IMR-90 (cell line): Measurements from ENCODE around the gene VPS13C. TPM values are rescaled to one million over a fixed set of nuclear protein-coding genes. Genes with fewer than 3 reads are reported as not detected.

ENCODE experiments used
- ATAC-seq: fragments of 200-7000 bp; cut with Tn5 transposase; 2 replicates; pipeline ENCODE4 v1.9.1; 2020; ENCODE audit warnings: low read depth, mild to moderate bottlenecking, moderate library complexity
- BruUV-seq: library from RNA; stranded (reverse); fragments of 400-500 nt; replicated peaks from 2 replicates; lab custom pipeline; 2021; lab: Mats Ljungman, UMichigan
- CTCF ChIA-PET: fragments of 300-600 bp; formaldehyde crosslinking; extraction: SDS; loops from one replicate; lab custom pipeline; 2021; ENCODE audit warnings: antibody characterized with exemption; lab: Yijun Ruan, JAX
- POLR2A ChIA-PET: fragments of 300-600 bp; sonication (Branson Sonifier 250); formaldehyde crosslinking; loops from one replicate; lab custom pipeline; 2022; ENCODE audit warnings: antibody characterized with exemption; ENCODE audit not compliant: unreplicated experiment; lab: Charles Lee
- DNase-seq: peaks from one replicate; pipeline ENCODE4 v3.0.0; 2013
- H2AFZ ChIP-seq: replicated peaks from 2 replicates; pipeline ENCODE3; 2013; ENCODE audit warnings: low read length, mild to moderate bottlenecking; ENCODE audit not compliant: poor library complexity
- H2AK5ac ChIP-seq: 2 replicates; pipeline ENCODE4 v1.6.1; 2013; ENCODE audit warnings: low read depth, low read length, inconsistent platforms
- H2AK9ac ChIP-seq: replicated peaks from 2 replicates; pipeline ENCODE3; 2013; ENCODE audit warnings: mild to moderate bottlenecking, low read depth, low read length, moderate library complexity; ENCODE audit not compliant: poor library complexity
- H2BK120ac ChIP-seq: 2 replicates; pipeline ENCODE4 v1.6.1; 2013; ENCODE audit warnings: low read depth, low read length, inconsistent platforms
- H2BK15ac ChIP-seq: 3 replicates; pipeline ENCODE4 v1.6.1; 2013; ENCODE audit warnings: low read depth, low read length, inconsistent platforms
- H2BK20ac ChIP-seq: 2 replicates; pipeline ENCODE4 v1.6.1; 2013; ENCODE audit warnings: low read depth, mild to moderate bottlenecking, inconsistent platforms, low read length, moderate library complexity
- H2BK5ac ChIP-seq: 2 replicates; pipeline ENCODE4 v1.6.1; 2013; ENCODE audit warnings: mild to moderate bottlenecking, low read depth, low read length, inconsistent platforms; ENCODE audit not compliant: poor library complexity, severe bottlenecking
- H3K14ac ChIP-seq: replicated peaks from 2 replicates; pipeline ENCODE4 v1.6.1; 2013; ENCODE audit warnings: low read depth, low read length, inconsistent platforms
- H3K18ac ChIP-seq: 2 replicates; pipeline ENCODE4 v1.6.1; 2013; ENCODE audit warnings: low read depth, low read length, control low read depth
- H3K23ac ChIP-seq: 2 replicates; pipeline ENCODE4 v1.6.1; 2013; ENCODE audit warnings: low read depth, low read length, inconsistent platforms
- H3K27ac ChIP-seq: 2 replicates; pipeline ENCODE4 v1.5.1; 2013; ENCODE audit warnings: mild to moderate bottlenecking, control low read depth, low read length; ENCODE audit not compliant: insufficient read depth
- H3K27me3 ChIP-seq: 2 replicates; pipeline ENCODE4 v1.6.1; 2013; ENCODE audit warnings: low read length; ENCODE audit not compliant: control insufficient read depth, insufficient read depth
- H3K36me3 ChIP-seq: 2 replicates; pipeline ENCODE4 v1.6.1; 2013; ENCODE audit warnings: low read length, mixed read lengths; ENCODE audit not compliant: control insufficient read depth, insufficient read depth
- H3K4ac ChIP-seq: 2 replicates; pipeline ENCODE4 v1.6.1; 2013; ENCODE audit warnings: low read depth, low read length, inconsistent platforms
- H3K4me1 ChIP-seq: 2 replicates; pipeline ENCODE4 v1.6.1; 2013; ENCODE audit warnings: low read length, mixed read lengths; ENCODE audit not compliant: control insufficient read depth, insufficient read depth
- H3K4me2 ChIP-seq: 2 replicates; pipeline ENCODE4 v1.6.1; 2013; ENCODE audit warnings: low read depth, mild to moderate bottlenecking, control low read depth, low read length, moderate library complexity
- H3K4me3 ChIP-seq: 2 replicates; pipeline ENCODE4 v1.5.1; 2013; ENCODE audit warnings: low read depth, mild to moderate bottlenecking, control low read depth, low read length, moderate library complexity; ENCODE audit not compliant: insufficient read depth
- H3K56ac ChIP-seq: 2 replicates; pipeline ENCODE4 v1.6.1; 2013; ENCODE audit warnings: low read length, inconsistent platforms; ENCODE audit not compliant: insufficient read depth; ENCODE audit errors: extremely low read depth
- H3K79me1 ChIP-seq, 2 experiments: 2 replicates each; pipeline ENCODE4 v1.6.1; 2013; ENCODE audit warnings: low read length in 2 of 2, inconsistent platforms in 1 of 2, low read depth in 1 of 2
- H3K9ac ChIP-seq: 2 replicates; pipeline ENCODE4 v1.6.1; 2013; ENCODE audit warnings: low read depth, low read length, control low read depth
- H3K9me1 ChIP-seq: 2 replicates; pipeline ENCODE4 v1.6.1; 2013; ENCODE audit warnings: low read length, inconsistent platforms; ENCODE audit not compliant: insufficient read depth
- H3K9me3 ChIP-seq: 2 replicates; pipeline ENCODE4 v1.6.1; 2013; ENCODE audit warnings: low read length; ENCODE audit not compliant: control insufficient read depth, insufficient read depth
- H4K20me1 ChIP-seq: 2 replicates; pipeline ENCODE4 v1.6.1; 2013; ENCODE audit warnings: low read length, inconsistent platforms; ENCODE audit not compliant: insufficient read depth
- H4K5ac ChIP-seq: 2 replicates; pipeline ENCODE4 v1.6.1; 2013; ENCODE audit warnings: mild to moderate bottlenecking, low read depth, low read length, control low read depth
- H4K8ac ChIP-seq, 2 experiments: 2 replicates each; pipeline ENCODE4 v1.6.1; 2013; ENCODE audit warnings: low read depth in 2 of 2, low read length in 2 of 2, control low read depth in 1 of 2, inconsistent platforms in 1 of 2
- H4K91ac ChIP-seq: 2 replicates; pipeline ENCODE4 v1.6.1; 2013; ENCODE audit warnings: low read depth, low read length, inconsistent platforms; ENCODE audit not compliant: insufficient read depth
- CHD1 ChIP-seq: IDR thresholded peaks from 2 replicates; pipeline ENCODE4 v1.6.1; 2012; ENCODE audit warnings: low read depth, low read length, improper control_type of control experiment
- CTCF ChIP-seq: conservative IDR thresholded peaks from 2 replicates; pipeline ENCODE4 v1.5.1; 2012; ENCODE audit warnings: mild to moderate bottlenecking, low read depth, low read length, improper control_type of control experiment
- NFE2L2 ChIP-seq: fragments of 150-350 bp; IDR thresholded peaks from 2 replicates; pipeline ENCODE4 v1.6.1; 2016; ENCODE audit warnings: low read depth, mild to moderate bottlenecking, low read length
- RAD21 ChIP-seq: IDR thresholded peaks from 2 replicates; pipeline ENCODE4 v1.6.1; 2012; ENCODE audit warnings: low read length, improper control_type of control experiment
- WGBS, 2 experiments: methylation state at CpG; one replicate each; pipeline versions ENCODE4 v1.1.5 to v1.1.7; 2013; ENCODE audit warnings: missing lambda C conversion rate in 2 of 2; ENCODE audit not compliant: insufficient read length in 1 of 2; ENCODE audit errors: extremely low coverage in 2 of 2; 5-methylcytosine and 5-hydroxymethylcytosine counted together
- dilution Hi-C: fragments of 300-500 bp; cut with HindIII; formaldehyde crosslinking; loops from one replicate; pipeline ENCODE4 v1.14.3; 2018; ENCODE audit warnings: low sequenced_read_pairs; ENCODE audit not compliant: unreplicated experiment
- in situ Hi-C: fragments of 300-500 bp; cut with MboI; formaldehyde crosslinking; loops from 3 replicates; pipeline ENCODE4 v1.14.3; 2019; ENCODE audit warnings: low sequenced_read_pairs, inconsistent platforms, mixed read lengths
- intact Hi-C: fragments of 100-400 bp; cut with micrococcal nuclease; formaldehyde crosslinking; loops from 2 replicates; pipeline ENCODE4 v1.10.0; 2022
- polyA plus RNA-seq, 3 experiments: library from polyadenylated mRNA; depleted of rRNA; stranded (reverse); fragments of >200 nt; gene quantifications; 2 replicates each; pipeline ENCODE4 v1.2.3, GENCODE V29; 2012; ENCODE audit warnings: low replicate concordance in 1 of 3
- total RNA-seq: library from RNA; depleted of rRNA; stranded (reverse); fragments of >200 nt; gene quantifications from 2 replicates; pipeline ENCODE4 v1.2.3, GENCODE V29; 2012

VPS13C gene
- total and polyA plus RNA-seq, 2 of the 4 experiments (the other 2 are of a cell fraction) = 8.1 to 32.8 TPM

GRCh38 chr15:62047282-62047827 lies 12.9 kb downstream of the VPS13C start:
- no peak overlapping the region for H3K56ac ChIP-seq
- H3K27me3 ChIP-seq = no peaks in the 10 kb centered on the region
- peaks cover 19 to 21% of the 10 kb centered on the region in 2 experiments; a peak in 3 of 4 replicates for H3K79me1 ChIP-seq
- WGBS, 2 experiments = no CpG with 5 or more reads among the region's 2 CpGs
- no peak overlapping the region for H2AFZ ChIP-seq
- H3K4ac ChIP-seq = no peak overlapping the region
- H4K91ac ChIP-seq = no peak overlapping the region
- CTCF ChIA-PET = interaction anchor here (0.8 kb wide), 1 partner anchor 49 kb away, joined by 5 read pairs; no protein-coding TSS in a partner anchor
- DNase-seq (no peak), ATAC-seq (no peak)
- no peak overlapping the region for H3K4me2 ChIP-seq
- H3K27ac ChIP-seq = no peak overlapping the region
- no peak overlapping the region for H3K18ac ChIP-seq
- no TSS peak for BruUV-seq
- dilution Hi-C loops = no loop called here
- no peak overlapping the region for H2AK5ac ChIP-seq
- POLR2A ChIA-PET = no interaction called here
- no peak overlapping the region for H2BK15ac ChIP-seq
- H3K9me1 ChIP-seq = no peaks in the 10 kb centered on the region
- no peak overlapping the region for H2BK5ac ChIP-seq
- no peak overlapping the region for H3K23ac ChIP-seq
- no peak for TF ChIP-seq CTCF
- TF ChIP-seq RAD21 = no peak
- TF ChIP-seq CHD1 = no peak
- TF ChIP-seq NFE2L2 = no peak
- H4K5ac ChIP-seq = no peak overlapping the region
- no peaks in the 10 kb centered on the region for H3K9me3 ChIP-seq
- no peak overlapping the region for H3K14ac ChIP-seq
- no peak overlapping the region for H3K4me3 ChIP-seq
- H3K4me1 ChIP-seq = no peaks in the 10 kb centered on the region
- H3K9ac ChIP-seq = no peak overlapping the region
- in situ Hi-C loops = no loop called here
- no peak overlapping the region for H4K8ac ChIP-seq
- H4K20me1 ChIP-seq = peaks cover 10% of the 10 kb centered on the region; the same call in 1 of the 2 replicates
- intact Hi-C loops = no loop called here
- H2BK20ac ChIP-seq = no peak overlapping the region
- H3K36me3 ChIP-seq = no peaks in the 10 kb centered on the region
- no peak overlapping the region for H2AK9ac ChIP-seq
- H2BK120ac ChIP-seq = no peak overlapping the region
